ENCODE results near the gene PIK3CG.
"Not testable (repeated sequence)": the region's sequence is repeated elsewhere in the genome, so short reads cannot be mapped to it uniquely, and the experiment has no call there.

Gene PIK3CG

GRCh38 chr7:106887421-106887820 lies 22.3 kb downstream of the PIK3CG start:
- no peak for DNase-seq (ENCODE audit: low read depth in 2 of 2)

GRCh38 chr7:106888204-106888603 lies 23.1 kb downstream of the PIK3CG start:
- no peak for DNase-seq (ENCODE audit: low read depth in 2 of 2)

GRCh38 chr7:106890952-106891351 lies 25.9 kb downstream of the PIK3CG start:
- DNase-seq (ENCODE audit: low read depth in 2 of 2): no peak

GRCh38 chr7:106891548-106892410 lies 26.7 kb downstream of the PIK3CG start:
- DNase-seq (ENCODE audit: low read depth in 2 of 2): no peak

GRCh38 chr7:106893591-106893990 lies 28.5 kb downstream of the PIK3CG start:
- no peak for DNase-seq (ENCODE audit: low read depth in 2 of 2)

GRCh38 chr7:106895246-106895864 lies 30.3 kb downstream of the PIK3CG start:
- DNase-seq (ENCODE audit: low read depth in 2 of 2): no peak

GRCh38 chr7:106896231-106896630 lies 31.1 kb downstream of the PIK3CG start:
- DNase-seq (ENCODE audit: low read depth in 2 of 2): no peak

GRCh38 chr7:106897553-106897952 lies 32.5 kb downstream of the PIK3CG start:
- not testable (repeated sequence) for DNase-seq (ENCODE audit: low read depth in 2 of 2)

GRCh38 chr7:106898967-106899366 lies 33.9 kb downstream of the PIK3CG start:
- DNase-seq (ENCODE audit: low read depth in 2 of 2): not testable (repeated sequence)

- DNase-seq (ENCODE audit: low read depth in 2 of 2): no peak
Measured at GRCh38 chr7:106901828-106902441, 36.9 kb downstream of the PIK3CG start.

- DNase-seq (ENCODE audit: low read depth in 2 of 2): no peak
Measured at GRCh38 chr7:106905734-106906133, 40.7 kb downstream of the PIK3CG start.

GRCh38 chr7:106911959-106912358 lies 46.9 kb downstream of the PIK3CG start:
- no peak for DNase-seq (ENCODE audit: low read depth in 2 of 2)

GRCh38 chr7:106914018-106914607 lies 49.0 kb downstream of the PIK3CG start:
- no peak for DNase-seq (ENCODE audit: low read depth in 2 of 2)

- no peak for DNase-seq (ENCODE audit: low read depth in 2 of 2)
Measured at GRCh38 chr7:106915407-106915806, 50.3 kb downstream of the PIK3CG start.

GRCh38 chr7:106915873-106916272 lies 50.8 kb downstream of the PIK3CG start:
- DNase-seq (ENCODE audit: low read depth in 2 of 2): no peak

- DNase-seq (ENCODE audit: low read depth in 2 of 2): no peak
Measured at GRCh38 chr7:106916679-106917078, 51.6 kb downstream of the PIK3CG start.

- DNase-seq (ENCODE audit: low read depth in 2 of 2): no peak
Measured at GRCh38 chr7:106918991-106919390, 53.9 kb downstream of the PIK3CG start.

GRCh38 chr7:106924468-106924867 lies 59.4 kb downstream of the PIK3CG start:
- DNase-seq (ENCODE audit: low read depth in 2 of 2): not testable (repeated sequence)

GRCh38 chr7:106926892-106927291 lies 61.8 kb downstream of the PIK3CG start:
- no peak for DNase-seq (ENCODE audit: low read depth in 2 of 2)

GRCh38 chr7:106927536-106927935 lies 62.5 kb downstream of the PIK3CG start:
- DNase-seq (ENCODE audit: low read depth in 2 of 2): no peak

- DNase-seq (ENCODE audit: low read depth in 2 of 2): not testable (repeated sequence)
Measured at GRCh38 chr7:106929616-106930015, 64.5 kb downstream of the PIK3CG start.

- no peak for DNase-seq (ENCODE audit: low read depth in 2 of 2)
Measured at GRCh38 chr7:106936236-106936635, 71.2 kb downstream of the PIK3CG start.

Data from stimulated activated CD8-positive, alpha-beta memory T cell treated with anti-CD3 and anti-CD28 coated beads, Interleukin-7, amount 100 ng/mL, for 4 hours (primary cell).